Activated CD8-positive, alpha-beta memory T cell treated with anti-CD3 and anti-CD28 coated beads for 36 hours (primary cell): Measurements from ENCODE around the gene CAPZB. TPM values are rescaled to one million over a fixed set of nuclear protein-coding genes. Genes with fewer than 3 reads are reported as not detected.

Source experiments
- CTCF ChIA-PET: fragments of 350-600 bp; sonication (Branson Sonifier 250); formaldehyde crosslinking; loops from one replicate; lab custom pipeline; 2021; ENCODE audit warnings: antibody characterized with exemption; lab: Charles Lee
- POLR2A ChIA-PET: fragments of 350-600 bp; sonication (Branson Sonifier 250); formaldehyde crosslinking; loops from one replicate; lab custom pipeline; 2021; ENCODE audit warnings: antibody characterized with exemption; lab: Charles Lee
- total RNA-seq, 2 experiments: library from RNA; stranded (reverse); gene quantifications; one replicate each; pipeline ENCODE4 v1.2.3, GENCODE V29; 2021

Gene CAPZB
- total RNA-seq, 2 experiments from 2014 or later, result 292 to 298 TPM

- CTCF ChIA-PET, result interaction anchor here (0.9 to 1.6 kb wide), 3 partner anchors 18 to 245 kb away, joined by 3 to 4 read pairs (median 3); no protein-coding TSS in a partner anchor
- POLR2A ChIA-PET, result no interaction called here
Observed at GRCh38 chr1:19406680-19407079, 78.7 kb downstream of the CAPZB start.

GRCh38 chr1:19405761-19406487 lies 79.4 kb downstream of the CAPZB start:
- POLR2A ChIA-PET, result no interaction called here
- CTCF ChIA-PET, result interaction anchor here (0.9 kb wide), 1 partner anchor 246 kb away, joined by 4 read pairs; no protein-coding TSS in a partner anchor

DNA sequence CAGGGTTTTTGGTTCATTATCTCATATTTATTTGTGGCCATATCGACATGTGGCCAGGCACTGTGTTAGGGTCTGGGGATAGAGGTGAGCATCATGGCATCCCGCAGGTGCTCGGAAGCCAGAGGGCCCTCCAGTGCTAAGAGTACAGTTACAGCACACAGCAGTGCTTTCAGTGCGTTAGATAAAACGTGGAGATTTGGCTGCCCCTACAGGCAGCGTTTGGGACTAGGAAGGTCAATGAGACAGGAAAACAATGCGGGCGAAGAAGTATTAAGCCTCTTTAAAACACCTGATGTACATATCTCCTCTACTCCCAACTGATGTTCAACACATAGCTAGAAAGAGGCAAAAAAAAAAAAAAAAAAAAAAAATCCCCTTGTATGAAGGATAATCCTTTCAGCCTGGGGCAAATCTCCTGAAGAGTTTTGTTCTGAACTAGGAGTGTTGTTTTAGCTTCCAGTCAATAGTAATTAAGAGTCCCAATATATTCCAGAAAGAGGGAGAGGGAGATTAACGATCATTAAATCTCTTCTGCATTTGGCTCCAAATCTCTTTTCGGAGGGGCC lies 80.1 kb downstream of the CAPZB start:
- CTCF ChIA-PET, result no interaction called here
- POLR2A ChIA-PET, result no interaction called here

GRCh38 chr1:19404748-19405147 lies 80.6 kb downstream of the CAPZB start:
- POLR2A ChIA-PET, result no interaction called here
- CTCF ChIA-PET, result interaction anchor here (0.7 kb wide), 1 partner anchor 300 kb away, joined by 3 read pairs; no protein-coding TSS in a partner anchor

GRCh38 chr1:19403256-19403655 lies 82.1 kb downstream of the CAPZB start:
- ChIA-PET CTCF (interaction anchor here (0.7 to 1.6 kb wide), 2 partner anchors 11 to 20 kb away, joined by 3 read pairs; no protein-coding TSS in a partner anchor), POLR2A (interaction anchor here (0.6 kb wide), 1 partner anchor 135 kb away, joined by 4 read pairs; no protein-coding TSS in a partner anchor)

DNA sequence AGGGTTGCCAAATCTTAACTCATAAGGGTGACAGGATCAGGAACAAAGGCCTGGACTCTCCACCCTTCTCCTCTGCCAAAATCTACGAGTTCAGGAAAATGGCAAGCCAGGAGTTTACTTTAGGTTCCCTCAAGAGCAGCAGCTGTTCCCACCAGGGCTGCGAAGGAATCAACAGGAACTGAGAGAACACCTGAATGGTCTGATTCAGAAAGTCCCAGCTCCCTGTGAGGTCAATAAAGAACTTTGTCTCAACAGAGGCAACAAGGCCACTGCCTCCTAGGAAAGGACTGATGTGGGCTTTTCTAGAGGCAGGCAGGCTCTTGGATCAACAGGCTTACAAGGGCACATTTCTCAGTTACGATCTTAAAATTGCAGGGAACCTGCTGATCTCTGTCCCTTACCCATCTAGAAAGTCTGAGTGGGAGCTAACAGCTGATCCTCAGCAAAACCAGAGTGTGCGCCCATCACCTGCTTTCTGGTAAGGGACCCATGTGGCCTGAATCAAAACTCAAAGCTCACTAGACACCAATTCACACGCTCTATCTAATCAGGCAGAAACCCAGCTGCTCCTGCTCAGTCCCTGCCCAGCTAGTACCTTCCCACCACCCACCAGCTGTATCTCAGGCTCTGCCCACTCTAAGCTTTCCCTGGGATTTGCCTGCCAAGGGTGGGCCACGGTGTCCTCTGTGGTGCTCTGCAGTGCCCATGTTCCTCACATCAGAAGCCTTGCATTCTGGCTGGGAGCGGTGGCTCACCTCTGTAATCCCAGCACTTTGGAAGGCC lies 83.1 kb downstream of the CAPZB start:
- ChIA-PET POLR2A (no interaction called here), CTCF (interaction anchor here (0.5 to 1.6 kb wide), 2 partner anchors 10 to 257 kb away, joined by 3 read pairs; no protein-coding TSS in a partner anchor)

DNA sequence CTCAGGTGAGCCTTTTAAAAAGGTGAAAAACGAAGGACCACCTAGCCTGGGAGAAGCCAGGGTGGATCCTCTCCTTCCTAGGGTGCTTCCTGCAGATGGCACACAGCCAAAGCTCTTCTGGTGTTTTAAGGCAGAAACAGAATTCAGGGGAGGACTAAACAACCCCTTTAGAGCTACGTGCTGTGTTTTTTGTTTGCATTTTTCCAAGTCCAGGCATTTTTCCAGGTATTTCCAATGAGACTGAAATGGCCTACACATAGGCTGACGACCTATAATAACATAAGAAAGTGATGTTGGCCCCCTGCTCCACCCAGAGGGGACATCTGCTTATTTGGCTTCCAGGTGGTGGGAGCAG lies 83.8 kb downstream of the CAPZB start:
- CTCF ChIA-PET, result no interaction called here
- POLR2A ChIA-PET, result no interaction called here

DNA sequence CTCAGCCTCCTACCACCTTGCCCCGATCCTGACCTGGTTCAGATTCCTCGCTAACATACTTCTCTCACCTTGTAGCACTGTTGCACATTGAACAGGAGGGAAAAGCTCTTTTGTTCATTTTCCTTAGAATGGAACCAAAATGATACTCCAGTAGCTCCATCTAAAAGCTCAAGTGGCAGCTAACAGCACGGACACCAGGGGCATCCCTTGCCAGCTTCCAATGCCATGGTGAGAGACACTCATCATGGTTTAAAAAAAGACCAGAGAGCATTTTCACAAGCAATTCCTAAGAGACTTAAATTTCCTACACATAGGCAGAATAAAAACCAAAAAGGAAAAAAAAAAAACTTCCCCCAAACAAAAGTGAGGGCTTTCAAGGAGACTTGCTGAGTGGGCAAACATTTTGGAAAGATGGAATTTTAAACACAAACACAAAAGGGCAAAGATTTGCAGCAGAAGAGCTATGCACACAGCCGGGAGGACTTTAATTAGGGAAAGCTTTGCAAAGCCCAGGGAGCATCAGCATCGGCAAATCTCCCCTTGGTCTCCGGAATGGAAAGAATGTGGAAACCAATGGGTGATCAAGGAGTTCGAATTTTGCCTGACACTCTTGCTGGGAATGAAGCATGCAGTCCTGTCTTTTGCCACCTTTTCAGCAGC lies 84.3 kb downstream of the CAPZB start:
- POLR2A ChIA-PET, result no interaction called here
- CTCF ChIA-PET, result interaction anchor here (0.7 to 1.0 kb wide), 2 partner anchors 101 to 181 kb away, joined by 3 read pairs; no protein-coding TSS in a partner anchor

DNA sequence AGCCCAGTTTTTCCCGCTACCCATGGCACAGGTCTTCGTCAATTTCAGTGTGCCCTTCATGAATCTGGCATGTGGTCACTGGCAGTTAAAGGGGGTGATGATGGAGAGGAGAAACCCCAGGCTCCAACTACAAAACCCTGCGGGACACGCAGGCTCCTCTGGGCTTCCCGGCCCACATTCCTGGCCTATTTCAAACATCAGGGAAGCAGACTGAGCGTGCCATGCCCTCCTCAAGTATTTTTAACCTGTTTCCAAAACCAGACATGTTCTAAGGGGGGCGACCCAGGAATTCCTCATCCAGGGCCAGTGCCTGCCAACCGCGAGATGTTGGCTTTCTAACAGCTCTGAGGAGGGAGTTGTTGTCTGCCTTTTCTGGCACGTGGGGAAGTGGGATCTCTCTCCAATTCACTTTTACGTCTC lies 85.1 kb downstream of the CAPZB start:
- CTCF ChIA-PET, result interaction anchor here (1.0 kb wide), 1 partner anchor 182 kb away, joined by 3 read pairs; no protein-coding TSS in a partner anchor
- POLR2A ChIA-PET, result no interaction called here

GRCh38 chr1:19398309-19398760 lies 87.0 kb downstream of the CAPZB start:
- ChIA-PET CTCF (interaction anchor here (0.9 kb wide), 1 partner anchor 40 kb away, joined by 3 read pairs; no protein-coding TSS in a partner anchor), POLR2A (no interaction called here)

- CTCF ChIA-PET, result no interaction called here
- POLR2A ChIA-PET, result no interaction called here
Observed at GRCh38 chr1:19397217-19397945, 88.0 kb downstream of the CAPZB start.

GRCh38 chr1:19396280-19396679 lies 89.1 kb downstream of the CAPZB start:
- ChIA-PET CTCF (interaction anchor here (1.6 kb wide), 1 partner anchor 186 kb away, joined by 3 read pairs; no protein-coding TSS in a partner anchor), POLR2A (no interaction called here)

GRCh38 chr1:19395678-19396192 lies 89.6 kb downstream of the CAPZB start:
- CTCF ChIA-PET, result interaction anchor here (1.6 kb wide), 1 partner anchor 186 kb away, joined by 3 read pairs; no protein-coding TSS in a partner anchor
- POLR2A ChIA-PET, result no interaction called here

GRCh38 chr1:19393046-19393445 lies 92.3 kb downstream of the CAPZB start:
- POLR2A ChIA-PET, result interaction anchor here (0.6 kb wide), 1 partner anchor 215 kb away, joined by 3 read pairs; no protein-coding TSS in a partner anchor
- CTCF ChIA-PET, result interaction anchor here (0.5 to 1.5 kb wide), 4 partner anchors 18 to 254 kb away, joined by 3 read pairs; no protein-coding TSS in a partner anchor

- POLR2A ChIA-PET, result interaction anchor here (0.6 kb wide), 1 partner anchor 216 kb away, joined by 3 read pairs; no protein-coding TSS in a partner anchor
Observed at GRCh38 chr1:19392221-19392620, 93.1 kb downstream of the CAPZB start.

DNA sequence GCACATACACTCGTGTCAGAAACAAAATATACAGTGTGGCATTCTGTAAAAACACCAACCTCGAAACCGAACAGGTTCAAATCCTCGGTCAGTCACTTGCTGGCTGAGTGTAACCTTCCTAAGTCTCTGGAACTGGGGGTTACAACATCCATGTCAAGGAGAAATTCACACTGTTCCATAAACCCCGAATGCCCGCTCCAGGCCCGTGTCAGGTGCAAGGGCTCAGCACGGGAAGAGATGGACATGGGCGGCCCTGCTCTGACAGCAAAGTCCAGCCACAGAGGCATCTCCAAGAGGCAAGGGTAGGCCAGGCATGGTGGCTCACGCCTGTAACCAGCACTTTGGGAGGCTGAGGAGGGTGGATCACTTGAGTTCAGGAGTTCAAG lies 93.8 kb downstream of the CAPZB start:
- ChIA-PET CTCF (interaction anchor here (0.9 to 2.5 kb wide), 11 partner anchors 11 to 260 kb away, joined by 3 to 9 read pairs (median 4); no protein-coding TSS in a partner anchor), POLR2A (no interaction called here)

More at GRCh38 chr1:19392221-19392620, 93.1 kb downstream of the CAPZB start:
- CTCF ChIA-PET, result interaction anchor here (0.8 to 2.5 kb wide), 4 partner anchors 11 to 191 kb away, joined by 3 to 9 read pairs (median 4); no protein-coding TSS in a partner anchor

- CTCF ChIA-PET, result interaction anchor here (0.5 to 2.5 kb wide), 14 partner anchors 11 to 260 kb away, joined by 3 to 9 read pairs (median 3); a partner anchor contains a TSS
- POLR2A ChIA-PET, result interaction anchor here (0.8 kb wide), 1 partner anchor 77 kb away, joined by 4 read pairs; no protein-coding TSS in a partner anchor
Observed at GRCh38 chr1:19390901-19391595, 94.3 kb downstream of the CAPZB start.
